ENCODE data around the gene CAMK2A.
"Not testable (repeated sequence)": the region's sequence is repeated elsewhere in the genome, so short reads cannot be mapped to it uniquely, and the experiment has no call there.

CAMK2A gene

GRCh38 chr5:150253416-150254208 lies 36.0 kb downstream of the CAMK2A start:
- no peak for DNase-seq

- DNase-seq = no peak
Observed at GRCh38 chr5:150252489-150252888, 37.1 kb downstream of the CAMK2A start.

GRCh38 chr5:150251504-150251903 lies 38.1 kb downstream of the CAMK2A start:
- DNase-seq = no peak

- DNase-seq = no peak
Observed at GRCh38 chr5:150249744-150250143, 39.8 kb downstream of the CAMK2A start.

GRCh38 chr5:150248946-150249345 lies 40.6 kb downstream of the CAMK2A start:
- no peak for DNase-seq

GRCh38 chr5:150248493-150248892 lies 41.1 kb downstream of the CAMK2A start:
- DNase-seq = not testable (repeated sequence)

GRCh38 chr5:150247726-150248125 lies 41.8 kb downstream of the CAMK2A start:
- no peak for DNase-seq

GRCh38 chr5:150246835-150247234 lies 42.7 kb downstream of the CAMK2A start:
- no peak for DNase-seq

GRCh38 chr5:150246429-150246828 lies 43.1 kb downstream of the CAMK2A start:
- DNase-seq = no peak

GRCh38 chr5:150245808-150246207 lies 43.8 kb downstream of the CAMK2A start:
- DNase-seq = no peak

GRCh38 chr5:150245111-150245789 lies 44.3 kb downstream of the CAMK2A start:
- DNase-seq = no peak

GRCh38 chr5:150244209-150244608 lies 45.4 kb downstream of the CAMK2A start:
- DNase-seq = no peak

GRCh38 chr5:150243590-150243989 lies 46.0 kb downstream of the CAMK2A start:
- DNase-seq = no peak

- DNase-seq = no peak
Observed at GRCh38 chr5:150242251-150242894, 47.2 kb downstream of the CAMK2A start.

GRCh38 chr5:150241298-150242160 lies 48.0 kb downstream of the CAMK2A start:
- DNase-seq = no peak

- no peak for DNase-seq
Observed at GRCh38 chr5:150239794-150240122, 49.8 kb downstream of the CAMK2A start.

- no peak for DNase-seq
Observed at GRCh38 chr5:150239099-150239793, 50.3 kb downstream of the CAMK2A start.

- DNase-seq = no peak
Observed at GRCh38 chr5:150238646-150239045, 50.9 kb downstream of the CAMK2A start.

- no peak for DNase-seq
Observed at GRCh38 chr5:150236981-150237754, 52.4 kb downstream of the CAMK2A start.

GRCh38 chr5:150236313-150236712 lies 53.3 kb downstream of the CAMK2A start:
- no peak for DNase-seq

- DNase-seq = no peak
Observed at GRCh38 chr5:150235500-150235854, 54.1 kb downstream of the CAMK2A start.
